T-cell (primary cell): ENCODE measurements around the gene GOLPH3. TPM values are rescaled to one million over a fixed set of nuclear protein-coding genes. Genes with fewer than 3 reads are reported as not detected.
"Not testable (repeated sequence)": the region's sequence is repeated elsewhere in the genome, so short reads cannot be mapped to it uniquely, and the experiment has no call there.

Experiments used
- ATAC-seq, 4 experiments: fragments of 200-7000 bp in 3 of 4; fragments of 150-1000 bp in 1 of 4; cut with Tn5 transposase; replicated peaks in 1 of 4; 1 replicate in 3 of 4; 2 replicates in 1 of 4; pipeline ENCODE4 v1.10.0; 2021; ENCODE audit warnings: moderate library complexity in 3 of 4, mild to moderate bottlenecking in 2 of 4, moderate number of reproducible peaks in 1 of 4
- CTCF ChIA-PET, 2 donors: fragments of 300-600 bp; sonication (Branson Sonifier 250); formaldehyde crosslinking; loops; one replicate each; lab custom pipeline; 2022; ENCODE audit warnings: antibody characterized with exemption in 2 of 2; lab: Charles Lee
- POLR2A ChIA-PET, 2 donors: fragments of 300-600 bp; sonication (Branson Sonifier 250); formaldehyde crosslinking; loops; one replicate each; lab custom pipeline; 2022; ENCODE audit warnings: antibody characterized with exemption in 2 of 2; lab: Charles Lee
- DNase-seq, 35 experiments: peaks; one replicate each; pipeline versions ENCODE4 v3.0.0 to v3.0.0-alpha.2; 2013 to 2023
- H3K27ac ChIP-seq: one replicate; pipeline ENCODE4 v1.5.1; 2013; ENCODE audit warnings: low read length
- H3K27me3 ChIP-seq, 2 experiments: replicated peaks in 1 of 2; 1 replicate in 1 of 2; 2 replicates in 1 of 2; pipeline versions ENCODE4 v1.6.1 to v1.7.0; 2013; ENCODE audit warnings: low read length in 1 of 2, mixed read lengths in 1 of 2; ENCODE audit not compliant: control insufficient read depth in 2 of 2, insufficient read depth in 2 of 2; ENCODE audit errors: extremely low read depth in 1 of 2
- H3K36me3 ChIP-seq, 2 donors: 1 replicate in 1 of 2; 2 replicates in 1 of 2; pipeline versions ENCODE4 v1.6.1 to v1.7.0; 2013; ENCODE audit warnings: low read length in 1 of 2; ENCODE audit not compliant: control insufficient read depth in 2 of 2, insufficient read depth in 1 of 2; ENCODE audit errors: extremely low read depth in 1 of 2
- H3K4me1 ChIP-seq, 2 experiments: 1 replicate in 1 of 2; 2 replicates in 1 of 2; pipeline versions ENCODE4 v1.6.1 to v1.7.0; 2013; ENCODE audit warnings: low read length in 2 of 2, mixed read lengths in 1 of 2; ENCODE audit not compliant: insufficient read depth in 2 of 2, control insufficient read depth in 1 of 2; ENCODE audit errors: extremely low read depth in 1 of 2
- H3K4me3 ChIP-seq, 2 donors: 1 replicate in 1 of 2; 2 replicates in 1 of 2; pipeline versions ENCODE4 v1.5.1 to v1.7.0; 2013; ENCODE audit warnings: mild to moderate bottlenecking in 2 of 2, low read length in 1 of 2, moderate library complexity in 1 of 2; ENCODE audit not compliant: control insufficient read depth in 1 of 2; ENCODE audit errors: extremely low read depth in 1 of 2
- H3K9me3 ChIP-seq: 2 replicates; pipeline ENCODE4 v1.7.0; 2013
- H3K27ac Mint-ChIP-seq, 2 donors: one replicate each; pipeline ENCODE4 v1.8.0; 2020 to 2021; ENCODE audit warnings: mild to moderate bottlenecking in 2 of 2, mixed read lengths in 2 of 2
- H3K27me3 Mint-ChIP-seq, 2 donors: one replicate each; pipeline ENCODE4 v1.8.0; 2021 to 2022; ENCODE audit warnings: mixed read lengths in 2 of 2
- H3K36me3 Mint-ChIP-seq: one replicate; pipeline ENCODE4 v1.8.0; 2021; ENCODE audit warnings: mixed read lengths
- H3K4me1 Mint-ChIP-seq, 3 donors: one replicate each; pipeline ENCODE4 v1.8.0; 2020 to 2022; ENCODE audit warnings: mixed read lengths in 3 of 3, mild to moderate bottlenecking in 1 of 3
- H3K4me3 Mint-ChIP-seq, 3 donors: one replicate each; pipeline ENCODE4 v1.8.0; 2020 to 2022; ENCODE audit warnings: mild to moderate bottlenecking in 3 of 3, mixed read lengths in 3 of 3, moderate library complexity in 3 of 3
- H3K9me3 Mint-ChIP-seq, 3 donors: one replicate each; pipeline ENCODE4 v1.8.0; 2020 to 2022; ENCODE audit warnings: mixed read lengths in 3 of 3
- WGBS: methylation state at CpG from one replicate; pipeline ENCODE4 v1.1.5; 2013; ENCODE audit warnings: missing lambda C conversion rate; ENCODE audit not compliant: insufficient coverage; 5-methylcytosine and 5-hydroxymethylcytosine counted together
- total RNA-seq, 35 experiments: library from RNA in 6 of 35; stranded (reverse) in 6 of 35; fragments of 120-200 nt in 1 of 35; gene quantifications; one replicate each; pipeline versions ENCODE4 v1.2.1 to v1.2.4 and lab custom pipeline; 2013 to 2026

The GOLPH3 gene
- 10 to 100 TPM; 49.3 to 87.6 (median 73.8) TPM for total RNA-seq
- total RNA-seq (2013), result 50.9 TPM
- total RNA-seq (lab: John Stamatoyannopoulos, UW), result 83.6 to 152 (median 117) reads per million in 29 experiments

DNA sequence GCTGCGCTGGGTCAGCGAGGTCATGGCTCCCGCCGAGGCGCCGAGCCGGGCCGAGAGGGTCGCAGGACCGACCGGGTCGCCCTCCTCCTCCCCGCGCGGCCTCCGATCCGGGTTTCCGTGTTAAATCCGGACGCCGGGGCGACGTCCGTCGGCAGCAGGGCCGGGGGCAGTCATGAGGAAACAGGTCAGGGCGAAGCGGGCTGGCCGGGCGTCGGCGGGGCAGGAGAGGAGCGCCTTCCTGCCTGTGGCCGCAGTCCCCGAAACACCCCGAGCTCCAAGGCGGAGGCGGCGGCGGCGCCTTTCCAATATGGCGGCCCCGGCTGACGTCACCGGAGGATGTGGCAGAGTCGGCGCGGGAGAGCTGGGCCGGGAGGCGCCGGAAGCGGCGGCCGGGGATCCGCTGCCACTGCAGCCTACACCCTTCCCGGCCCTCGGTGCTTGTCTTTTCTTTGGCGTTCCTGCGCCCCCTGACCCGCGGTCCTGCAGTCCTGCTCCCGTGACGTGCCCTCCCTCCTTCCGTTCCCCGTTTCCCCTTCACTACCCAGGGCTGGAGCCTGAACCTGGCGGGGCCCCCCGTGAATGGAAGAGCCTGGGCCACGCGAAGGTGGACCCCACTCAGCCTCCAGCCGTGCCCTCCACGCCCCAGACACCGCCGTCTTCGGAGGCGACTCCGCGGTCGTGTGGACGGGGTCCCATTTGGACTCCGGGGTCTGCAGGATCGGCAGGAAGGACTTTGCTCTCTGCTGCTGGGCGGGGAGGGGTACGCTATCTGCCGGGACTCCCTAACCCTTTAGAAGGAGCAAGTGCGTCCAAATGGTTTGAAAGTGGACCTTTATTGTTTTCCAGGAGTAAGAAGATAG, at the start of gene GOLPH3:
GOLPH3 (minus strand) TSS at position 309 of the 860 bp plus-strand sequence; CDS start at position 24, 285 bp downstream.
- CTCF ChIA-PET, result interaction anchor here in 1 of 2 donors (1.1 kb wide), 1 partner anchor 58 kb away, joined by 4 read pairs; no protein-coding TSS in a partner anchor
- Histone ChIP-seq H3K4me3 (peak within 1 kb of the TSS; percentile 80 to 81), H3K36me3 (peaks cover 0 to 22% of the 10 kb centered on the region in 2 donors), H3K27me3 (no peaks in the 10 kb centered on the region), H3K4me1 (peaks cover 15 to 16% of the 10 kb centered on the region in 2 experiments), H3K9me3 (no peaks in the 10 kb centered on the region), H3K27ac (peak within 1 kb of the TSS; percentile 94)
- peaks cover 31 to 37% (median 32%) of the 10 kb centered on the region in 3 donors for H3K4me1 Mint-ChIP-seq
- WGBS, result under 1% methylated on average over 79 of the region's 85 CpGs
- H3K27me3 Mint-ChIP-seq, result peaks cover 4 to 7% of the 10 kb centered on the region in 2 donors
- H3K9me3 Mint-ChIP-seq, result no peaks in the 10 kb centered on the region
- peak within 1 kb of the TSS; percentile 97 to 99 (median 97) for H3K4me3 Mint-ChIP-seq
- peaks cover 18% of the 10 kb centered on the region for H3K36me3 Mint-ChIP-seq
- DNase-seq (peak; percentile 82 to 96 (median 91)), ATAC-seq (peak; percentile 92 to 93 (median 93))
- H3K27ac Mint-ChIP-seq, result peak within 1 kb of the TSS; percentile 96 to 97
- POLR2A ChIA-PET, result interaction anchor here (0.5 to 1.1 kb wide), 3 partner anchors 24 to 415 kb away, joined by 3 to 5 read pairs (median 4); no protein-coding TSS in a partner anchor

DNA sequence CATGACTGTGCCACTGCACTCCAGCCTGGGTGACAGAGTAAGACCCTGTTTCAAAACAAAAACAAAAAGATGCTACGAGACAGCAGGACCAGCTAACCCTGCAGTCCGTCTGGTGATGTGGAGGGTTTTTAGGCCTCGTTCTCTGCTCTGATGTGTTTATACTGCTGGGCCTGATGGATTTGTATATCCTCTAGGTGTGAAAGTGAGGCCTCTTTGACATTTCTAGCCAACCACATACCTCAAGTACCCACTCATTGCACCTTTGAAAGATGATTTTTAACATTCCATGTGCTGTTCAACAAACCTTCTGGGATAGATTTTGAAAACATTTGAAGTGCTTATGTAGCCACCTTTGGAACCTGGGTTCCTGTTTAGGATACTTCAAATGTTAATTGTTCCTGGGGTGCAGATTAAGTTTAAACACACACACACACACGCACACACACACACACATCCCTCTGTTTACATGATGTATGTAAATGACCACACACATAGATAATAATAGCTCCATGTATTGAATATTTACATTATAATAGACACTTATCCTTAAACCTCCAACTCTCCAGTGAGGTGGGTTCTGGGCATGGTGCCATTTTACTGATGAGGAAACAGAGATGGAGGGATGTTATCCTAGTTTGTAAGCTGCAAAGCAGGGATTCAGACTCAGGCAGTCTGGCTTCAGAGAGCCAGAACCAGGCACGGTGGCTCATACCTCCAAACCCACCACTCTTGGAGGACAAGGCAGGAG, 48.8 kb upstream of the GOLPH3 start:
- no peak for ATAC-seq
- Mint-ChIP-seq H3K4me3 (no peak overlapping the region), H3K9me3 (no peaks in the 10 kb centered on the region), H3K27me3 (no peaks in the 10 kb centered on the region), H3K27ac (no peak overlapping the region), H3K36me3 (peaks cover 6% of the 10 kb centered on the region), H3K4me1 (no peaks in the 10 kb centered on the region)
- Histone ChIP-seq H3K27ac (no peak overlapping the region), H3K4me3 (no peak overlapping the region), H3K36me3 (peaks cover 0 to 2% of the 10 kb centered on the region in 2 donors), H3K9me3 (no peaks in the 10 kb centered on the region), H3K4me1 (no peaks in the 10 kb centered on the region), H3K27me3 (no peaks in the 10 kb centered on the region)
- no peak for DNase-seq
- WGBS, result 100% methylated on average over 1 of the region's 5 CpGs
- POLR2A ChIA-PET, result no interaction called here
- CTCF ChIA-PET, result no interaction called here

DNA sequence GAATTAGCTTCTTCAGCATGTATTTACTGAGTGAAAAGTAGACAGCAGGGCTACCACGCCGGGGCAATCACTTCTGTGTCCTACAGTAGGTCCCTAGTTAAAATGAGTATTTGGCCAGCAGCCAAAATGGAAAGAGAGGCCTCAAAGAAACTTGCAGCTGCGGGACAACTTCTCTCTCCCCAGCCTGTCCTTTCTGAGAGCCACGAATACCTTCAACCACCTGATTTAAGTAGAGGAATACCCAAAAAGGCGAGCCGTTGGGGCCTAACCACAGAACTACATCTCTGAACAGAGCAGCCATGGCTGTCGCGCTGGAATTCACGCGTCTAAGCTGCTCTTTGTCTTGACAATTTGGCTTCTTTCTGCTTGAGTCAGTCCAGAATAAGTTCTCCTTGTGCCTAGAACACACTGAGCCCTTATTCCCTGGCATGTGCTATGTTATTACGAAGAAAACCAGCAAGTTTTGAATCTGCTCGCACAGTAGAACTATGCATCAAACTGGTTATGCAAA, 43.8 kb upstream of the GOLPH3 start:
- H3K4me1 ChIP-seq, result no peaks in the 10 kb centered on the region
- no peaks in the 10 kb centered on the region for H3K27me3 ChIP-seq
- Mint-ChIP-seq H3K4me1 (no peaks in the 10 kb centered on the region), H3K27me3 (no peaks in the 10 kb centered on the region), H3K9me3 (no peaks in the 10 kb centered on the region), H3K27ac (no peak overlapping the region), H3K36me3 (no peaks in the 10 kb centered on the region), H3K4me3 (no peak overlapping the region)
- no peaks in the 10 kb centered on the region for H3K9me3 ChIP-seq
- WGBS, result 62% methylated on average over 9 of the region's 12 CpGs
- ChIA-PET POLR2A (no interaction called here), CTCF (no interaction called here)
- no peak overlapping the region for H3K27ac ChIP-seq
- no peak for ATAC-seq
- no peak for DNase-seq
- no peak overlapping the region for H3K4me3 ChIP-seq
- no peaks in the 10 kb centered on the region for H3K36me3 ChIP-seq

DNA sequence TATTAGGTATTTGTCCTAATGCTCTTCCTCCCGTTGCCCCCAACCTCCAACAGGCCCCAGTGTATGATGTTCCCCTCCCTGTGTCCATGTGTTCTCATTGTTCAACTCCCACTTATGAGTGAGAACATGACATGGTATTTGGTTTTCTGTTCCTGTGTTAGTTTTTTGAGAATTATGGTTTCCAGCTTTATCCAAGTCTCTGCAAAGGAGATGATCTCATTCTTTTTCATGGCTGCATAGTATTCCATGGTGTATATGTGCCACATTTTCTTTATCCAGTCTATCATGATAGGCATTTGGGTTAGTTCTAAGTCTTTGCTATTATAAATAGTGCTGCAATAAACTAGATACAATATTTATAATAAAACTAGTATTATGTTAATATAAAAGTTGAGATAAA, 40.2 kb upstream of the GOLPH3 start:
- peaks cover 6 to 10% (median 8%) of the 10 kb centered on the region in 3 donors for H3K4me1 Mint-ChIP-seq
- H3K36me3 ChIP-seq, H3K27me3 ChIP-seq, H3K4me3 ChIP-seq, ATAC-seq, POLR2A ChIA-PET, H3K27ac ChIP-seq, DNase-seq, H3K9me3 ChIP-seq, H3K27ac Mint-ChIP-seq, H3K4me3 Mint-ChIP-seq, H3K27me3 Mint-ChIP-seq, H3K4me1 ChIP-seq, H3K9me3 Mint-ChIP-seq, H3K36me3 Mint-ChIP-seq: not testable (repeated sequence)
- CTCF ChIA-PET, result interaction anchor here in 1 of 2 donors (0.6 kb wide), 1 partner anchor 15 kb away, joined by 8 read pairs; no protein-coding TSS in a partner anchor
- WGBS, result no CpG with 5 or more reads among the region's 1 CpG

DNA sequence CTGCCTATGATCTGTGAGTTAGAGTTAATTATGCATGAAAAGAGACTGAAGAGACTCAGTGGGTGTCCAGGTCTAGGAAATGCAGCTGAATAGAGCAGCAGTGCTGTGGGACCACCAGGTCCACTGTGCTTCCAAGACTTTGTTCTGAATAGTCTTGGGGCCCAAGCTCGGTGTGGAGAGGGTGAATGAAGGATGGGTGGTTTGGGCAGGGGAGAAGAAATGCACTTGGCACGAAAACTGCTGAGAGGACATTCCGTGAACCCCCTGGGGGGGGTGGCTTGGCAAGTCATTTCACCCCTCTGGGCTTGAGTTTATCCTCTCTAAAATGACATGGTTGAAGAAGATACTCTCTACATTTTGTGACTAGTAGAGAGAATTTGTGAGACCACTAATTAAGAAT, 36.0 kb upstream of the GOLPH3 start:
- Histone ChIP-seq H3K4me3 (no peak overlapping the region), H3K9me3 (no peaks in the 10 kb centered on the region), H3K4me1 (peaks cover 0 to 7% of the 10 kb centered on the region in 2 experiments), H3K27ac (no peak overlapping the region), H3K27me3 (no peaks in the 10 kb centered on the region), H3K36me3 (no peaks in the 10 kb centered on the region)
- no peak for ATAC-seq
- no peak for DNase-seq
- WGBS, result 100% methylated on average over 1 of the region's 3 CpGs
- Mint-ChIP-seq H3K36me3 (no peaks in the 10 kb centered on the region), H3K4me1 (peaks cover 6 to 10% (median 8%) of the 10 kb centered on the region in 3 donors), H3K4me3 (no peak overlapping the region), H3K27me3 (no peaks in the 10 kb centered on the region), H3K9me3 (no peaks in the 10 kb centered on the region), H3K27ac (no peak overlapping the region)
- ChIA-PET POLR2A (no interaction called here), CTCF (interaction anchor here in 1 of 2 donors (0.6 kb wide), 1 partner anchor 90 kb away, joined by 3 read pairs; no protein-coding TSS in a partner anchor)

DNA sequence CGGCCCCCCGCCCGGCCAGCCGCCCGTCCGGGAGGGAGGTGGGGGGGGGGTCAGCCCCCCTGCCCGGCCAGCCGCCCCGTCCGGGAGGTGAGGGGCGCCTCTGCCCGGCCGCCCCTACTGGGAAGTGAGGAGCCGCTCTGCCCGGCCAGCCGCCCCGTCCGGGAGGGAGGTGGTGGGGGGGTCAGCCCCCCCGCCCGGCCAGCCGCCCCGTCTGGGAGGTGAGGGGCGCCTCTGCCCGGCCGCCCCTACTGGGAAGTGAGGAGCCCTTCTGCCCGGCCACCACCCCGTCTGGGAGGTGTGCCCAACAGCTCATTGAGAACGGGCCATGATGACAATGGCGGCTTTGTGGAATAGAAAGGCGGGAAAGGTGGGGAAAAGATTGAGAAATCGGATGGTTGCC, 34.7 kb upstream of the GOLPH3 start:
- H3K27me3 Mint-ChIP-seq, H3K4me3 ChIP-seq, H3K36me3 ChIP-seq, H3K9me3 Mint-ChIP-seq, DNase-seq, H3K4me1 ChIP-seq, H3K36me3 Mint-ChIP-seq, H3K27me3 ChIP-seq, POLR2A ChIA-PET, H3K4me3 Mint-ChIP-seq, H3K27ac ChIP-seq, H3K9me3 ChIP-seq, H3K27ac Mint-ChIP-seq, ATAC-seq, CTCF ChIA-PET: not testable (repeated sequence)
- H3K4me1 Mint-ChIP-seq, result peaks cover 6 to 10% (median 8%) of the 10 kb centered on the region in 3 donors
- WGBS, result no CpG with 5 or more reads among the region's 31 CpGs
